Measurements from ENCODE around the gene SCIN. TPM values are rescaled to one million over a fixed set of nuclear protein-coding genes. Genes with fewer than 3 reads are reported as not detected.
A peak's percentile ranks its signal among the peaks of the same experiment; 100 is the strongest.
"Not testable (repeated sequence)": the region's sequence is repeated elsewhere in the genome, so short reads cannot be mapped to it uniquely, and the experiment has no call there.

SCIN gene
- polyA plus RNA-seq (ENCODE audit: insufficient read length in 3 of 3), result 100 to 1,000 TPM in 2 of 3 donors, 10 to 100 TPM in 1; 79.1 to 144 (median 116) TPM
- long read RNA-seq, donor 1, full-length matches to known transcripts, result 31 of 31 reads
- long read RNA-seq, donor 1, partial matches to known transcripts, result 0 of 31 reads
- long read RNA-seq, donor 1, other reads (novel, unspliced or antisense), result 0 of 31 reads
- long read RNA-seq, donor 2, full-length matches to known transcripts, result 21 of 21 reads
- long read RNA-seq, donor 2, partial matches to known transcripts, result 0 of 21 reads
- long read RNA-seq, donor 2, other reads (novel, unspliced or antisense), result 0 of 21 reads
- long read RNA-seq, donor 3, full-length matches to known transcripts, result 30 of 30 reads
- long read RNA-seq, donor 3, partial matches to known transcripts, result 0 of 30 reads
- long read RNA-seq, donor 3, other reads (novel, unspliced or antisense), result 0 of 30 reads
- long read RNA-seq, donor 4, full-length matches to known transcripts, result 31 of 47 reads
- long read RNA-seq, donor 4, partial matches to known transcripts, result 16 of 47 reads
- long read RNA-seq, donor 4, other reads (novel, unspliced or antisense), result 0 of 47 reads
- long read RNA-seq, donor 5, full-length matches to known transcripts, result 17 of 17 reads
- long read RNA-seq, donor 5, partial matches to known transcripts, result 0 of 17 reads
- long read RNA-seq, donor 5, other reads (novel, unspliced or antisense), result 0 of 17 reads
- long read RNA-seq, donor 6, full-length matches to known transcripts, result 27 of 32 reads
- long read RNA-seq, donor 6, partial matches to known transcripts, result 5 of 32 reads
- long read RNA-seq, donor 6, other reads (novel, unspliced or antisense), result 0 of 32 reads
- long read RNA-seq, donor 7, full-length matches to known transcripts, result 35 of 56 reads
- long read RNA-seq, donor 7, partial matches to known transcripts, result 21 of 56 reads
- long read RNA-seq, donor 7, other reads (novel, unspliced or antisense), result 0 of 56 reads
- long read RNA-seq, donor 8, full-length matches to known transcripts, result 2 of 2 reads
- long read RNA-seq, donor 8, partial matches to known transcripts, result 0 of 2 reads
- long read RNA-seq, donor 8, other reads (novel, unspliced or antisense), result 0 of 2 reads
- long read RNA-seq, donor 9, full-length matches to known transcripts, result 23 of 23 reads
- long read RNA-seq, donor 9, partial matches to known transcripts, result 0 of 23 reads
- long read RNA-seq, donor 9, other reads (novel, unspliced or antisense), result 0 of 23 reads
- long read RNA-seq, donor 10, full-length matches to known transcripts, result 26 of 26 reads
- long read RNA-seq, donor 10, partial matches to known transcripts, result 0 of 26 reads
- long read RNA-seq, donor 10, other reads (novel, unspliced or antisense), result 0 of 26 reads
- long read RNA-seq, donor 11, full-length matches to known transcripts, result 29 of 29 reads
- long read RNA-seq, donor 11, partial matches to known transcripts, result 0 of 29 reads
- long read RNA-seq, donor 11, other reads (novel, unspliced or antisense), result 0 of 29 reads
- long read RNA-seq, donor 12, full-length matches to known transcripts, result 45 of 94 reads
- long read RNA-seq, donor 12, partial matches to known transcripts, result 49 of 94 reads
- long read RNA-seq, donor 12, other reads (novel, unspliced or antisense), result 0 of 94 reads
- long read RNA-seq, donor 13, full-length matches to known transcripts, result 13 of 42 reads
- long read RNA-seq, donor 13, partial matches to known transcripts, result 29 of 42 reads
- long read RNA-seq, donor 13, other reads (novel, unspliced or antisense), result 0 of 42 reads
- long read RNA-seq, donor 14, full-length matches to known transcripts, result 33 of 45 reads
- long read RNA-seq, donor 14, partial matches to known transcripts, result 7 of 45 reads
- long read RNA-seq, donor 14, other reads (novel, unspliced or antisense), result 5 of 45 reads
- long read RNA-seq, donor 15, full-length matches to known transcripts, result 22 of 22 reads
- long read RNA-seq, donor 15, partial matches to known transcripts, result 0 of 22 reads
- long read RNA-seq, donor 15, other reads (novel, unspliced or antisense), result 0 of 22 reads
- long read RNA-seq, donor 16, full-length matches to known transcripts, result 23 of 56 reads
- long read RNA-seq, donor 16, partial matches to known transcripts, result 33 of 56 reads
- long read RNA-seq, donor 16, other reads (novel, unspliced or antisense), result 0 of 56 reads

DNA sequence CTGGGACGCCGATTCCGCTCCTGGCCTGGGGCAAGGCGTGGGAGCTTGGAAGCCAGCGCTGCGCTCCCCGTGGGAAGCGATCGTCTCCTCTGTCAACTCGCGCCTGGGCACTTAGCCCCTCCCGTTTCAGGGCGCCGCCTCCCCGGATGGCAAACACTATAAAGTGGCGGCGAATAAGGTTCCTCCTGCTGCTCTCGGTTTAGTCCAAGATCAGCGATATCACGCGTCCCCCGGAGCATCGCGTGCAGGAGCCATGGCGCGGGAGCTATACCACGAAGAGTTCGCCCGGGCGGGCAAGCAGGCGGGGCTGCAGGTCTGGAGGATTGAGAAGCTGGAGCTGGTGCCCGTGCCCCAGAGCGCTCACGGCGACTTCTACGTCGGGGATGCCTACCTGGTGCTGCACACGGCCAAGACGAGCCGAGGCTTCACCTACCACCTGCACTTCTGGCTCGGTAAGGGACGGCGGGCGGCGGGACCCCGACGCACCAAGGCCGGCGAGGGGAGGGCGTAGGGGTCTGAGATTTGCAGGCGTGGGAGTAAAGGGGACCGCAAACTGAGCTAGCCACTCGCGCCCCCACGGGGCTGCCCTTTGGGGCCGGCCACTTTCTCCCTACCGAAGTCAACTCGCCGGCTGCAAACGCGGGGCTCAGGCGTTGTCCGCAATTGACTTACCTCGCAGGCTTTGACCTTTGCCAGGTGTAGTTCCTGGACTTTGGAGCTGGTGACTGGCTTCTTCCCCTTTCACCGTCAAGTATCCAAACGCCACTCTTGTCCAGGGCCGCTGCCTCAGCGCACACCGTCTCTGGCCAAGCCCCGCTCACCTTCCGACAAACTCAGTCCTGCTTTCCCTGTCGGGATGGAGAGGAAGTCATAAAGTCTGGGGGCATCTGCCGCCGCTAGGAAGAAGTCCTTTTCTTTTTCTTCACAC lies at the start of gene SCIN:
Gene SCIN, plus strand, starts transcription at position 187 of the 928 bp plus-strand sequence. Its CDS starts 67 bp downstream, at position 254.
- DNase-seq, result no peak

DNA sequence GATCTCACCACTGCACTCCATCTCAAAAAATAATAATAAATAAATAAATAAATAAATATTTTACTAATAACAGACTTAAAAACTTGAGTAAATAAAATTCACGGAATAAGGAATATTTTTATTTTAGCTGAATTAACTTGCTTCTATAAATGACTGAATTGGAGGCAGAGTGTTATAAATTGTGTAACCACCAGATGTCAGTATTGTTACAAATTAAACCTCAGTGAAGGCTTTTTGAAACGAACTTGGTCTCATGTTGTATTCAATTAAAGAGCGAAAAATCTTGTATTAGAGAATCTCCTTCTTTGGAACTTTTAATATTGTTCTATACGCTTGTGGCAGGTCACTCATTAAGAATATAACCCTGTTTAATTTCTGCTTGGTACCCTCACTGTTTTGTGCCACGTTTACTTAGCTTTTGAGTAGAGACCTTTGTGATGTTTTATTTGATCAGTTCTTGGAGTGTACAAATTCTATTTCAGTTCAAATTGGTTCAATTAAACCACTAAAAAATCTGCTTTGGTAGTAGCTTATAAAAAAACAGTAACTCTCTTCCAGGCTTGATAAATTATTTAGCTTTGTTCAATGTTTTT lies 45.6 kb upstream of the SCIN start:
- DNase-seq, result peak; percentile 48

DNA sequence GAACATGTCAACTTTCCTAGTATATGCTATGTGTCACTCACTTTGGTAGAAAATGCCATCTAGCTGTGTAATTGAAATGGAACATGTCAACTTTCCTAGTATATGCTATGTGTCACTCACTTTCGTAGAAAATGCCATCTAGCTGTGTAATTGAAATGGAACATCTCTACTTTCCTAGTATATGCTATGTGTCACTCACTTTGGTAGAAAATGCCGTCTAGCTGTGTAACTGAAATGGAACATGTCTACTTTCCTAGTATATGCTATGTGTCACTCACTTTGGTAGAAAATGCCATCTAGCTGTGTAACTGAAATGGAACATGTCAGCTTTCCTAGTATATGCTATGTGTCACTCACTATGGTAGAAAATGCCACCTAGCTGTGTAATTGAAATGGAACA lies 43.8 kb upstream of the SCIN start:
- DNase-seq, result not testable (repeated sequence)

DNA sequence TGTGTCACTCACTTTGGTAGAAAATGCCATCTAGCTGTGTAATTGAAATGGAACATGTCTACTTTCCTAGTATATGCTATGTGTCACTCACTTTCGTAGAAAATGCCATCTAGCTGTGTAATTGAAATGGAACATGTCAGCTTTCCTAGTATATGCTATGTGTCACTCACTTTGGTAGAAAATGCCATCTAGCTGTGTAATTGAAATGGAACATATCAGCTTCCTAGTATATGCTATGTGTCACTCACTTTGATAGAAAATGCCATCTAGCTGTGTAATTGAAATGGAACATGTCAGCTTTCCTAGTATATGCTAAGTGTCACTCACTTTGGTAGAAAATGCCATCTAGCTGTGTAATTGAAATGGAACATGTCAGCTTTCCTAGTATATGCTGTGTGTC lies 42.9 kb upstream of the SCIN start:
- not testable (repeated sequence) for DNase-seq

DNA sequence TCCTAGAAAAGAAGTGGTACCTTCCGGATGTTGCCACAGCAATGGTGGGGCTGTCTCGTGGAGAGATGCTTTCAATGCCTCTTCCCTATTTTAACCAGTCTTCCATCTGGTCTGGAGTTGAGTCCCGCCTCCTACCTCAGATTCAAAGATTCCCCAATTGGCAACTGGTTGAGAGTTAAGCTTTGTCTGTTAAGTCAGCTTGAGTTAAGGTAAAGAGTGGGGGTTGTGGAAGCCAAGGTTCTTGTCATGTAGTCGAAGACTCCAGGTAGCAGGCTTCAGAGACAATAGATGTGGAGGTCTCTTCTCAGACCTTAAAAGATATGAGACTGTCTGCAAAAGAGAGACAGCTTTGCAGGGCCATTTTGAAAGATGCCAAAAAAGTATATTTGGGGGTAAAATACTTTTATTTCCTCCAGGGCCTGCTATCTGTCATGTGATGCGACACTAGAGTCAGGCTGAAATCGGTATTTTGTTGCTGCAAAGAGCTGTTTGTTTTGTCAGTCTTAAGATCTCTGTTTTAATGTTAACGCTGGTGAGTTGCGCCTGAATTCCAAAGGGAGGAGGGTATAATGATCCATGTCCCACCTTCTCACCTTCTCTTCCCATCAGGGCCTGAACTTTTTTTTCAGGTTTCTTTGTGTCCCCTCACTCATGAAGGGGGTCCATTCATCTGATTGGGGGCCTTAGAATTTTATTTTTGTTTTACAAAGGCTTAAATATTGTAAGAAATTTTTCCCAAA lies 40.4 kb upstream of the SCIN start:
- no peak for DNase-seq

DNA sequence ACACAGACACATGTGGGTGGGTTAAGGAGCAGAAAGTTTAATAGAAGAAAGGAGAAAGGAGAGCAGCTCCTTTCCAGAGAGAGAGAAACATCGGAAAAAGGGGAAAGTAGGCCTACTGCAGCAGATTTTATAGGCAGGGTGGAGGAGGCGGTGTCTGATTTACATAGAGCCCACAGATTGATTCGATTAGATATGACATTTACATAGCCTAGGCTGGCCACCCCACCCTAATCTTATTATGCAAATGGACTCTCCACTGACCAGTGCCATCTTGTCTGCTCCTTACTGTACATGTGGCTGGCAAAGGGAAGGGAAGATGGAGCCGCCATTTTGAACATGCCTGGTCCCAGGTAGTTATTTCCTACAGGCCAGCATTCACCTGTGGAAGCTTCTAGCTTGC lies 38.7 kb upstream of the SCIN start:
- DNase-seq, result no peak

DNA sequence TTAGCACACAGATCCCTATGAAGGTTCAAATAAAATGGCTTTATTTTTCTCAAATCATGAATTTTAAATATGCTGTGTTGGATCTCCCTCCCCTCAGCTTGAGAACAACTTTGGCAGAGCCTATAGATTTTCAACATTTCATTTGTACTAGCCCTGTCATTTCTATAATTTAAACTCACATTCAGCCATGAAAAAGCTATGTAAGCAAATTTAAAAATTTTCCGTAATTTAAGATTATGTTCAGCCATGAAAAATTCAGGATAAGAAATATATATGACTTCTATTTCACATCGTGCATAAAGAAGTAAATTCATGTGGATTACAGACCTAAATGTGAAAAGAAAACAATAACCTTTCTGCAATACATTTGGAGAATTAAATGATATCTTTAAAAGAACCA lies 36.5 kb upstream of the SCIN start:
- DNase-seq, result no peak

DNA sequence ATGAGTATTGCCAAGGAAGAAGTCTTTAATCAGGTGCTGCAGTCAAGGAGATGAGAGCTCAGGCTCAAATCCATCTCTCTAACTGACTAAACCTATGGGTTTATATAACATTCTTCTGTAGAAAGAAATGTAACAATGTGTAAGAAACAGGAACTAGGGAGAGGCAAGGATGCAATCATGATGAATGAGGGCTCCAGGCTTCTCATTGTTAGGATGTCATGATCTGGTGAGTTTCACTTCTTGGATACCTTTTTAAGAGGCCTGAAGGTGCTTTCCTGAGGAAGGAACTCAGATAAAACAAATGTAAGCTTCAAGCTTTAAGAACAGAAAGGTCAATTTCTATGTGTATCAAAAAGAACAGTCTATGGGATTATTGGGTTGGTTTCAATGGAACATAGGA lies 30.8 kb upstream of the SCIN start:
- DNase-seq, result no peak

DNA sequence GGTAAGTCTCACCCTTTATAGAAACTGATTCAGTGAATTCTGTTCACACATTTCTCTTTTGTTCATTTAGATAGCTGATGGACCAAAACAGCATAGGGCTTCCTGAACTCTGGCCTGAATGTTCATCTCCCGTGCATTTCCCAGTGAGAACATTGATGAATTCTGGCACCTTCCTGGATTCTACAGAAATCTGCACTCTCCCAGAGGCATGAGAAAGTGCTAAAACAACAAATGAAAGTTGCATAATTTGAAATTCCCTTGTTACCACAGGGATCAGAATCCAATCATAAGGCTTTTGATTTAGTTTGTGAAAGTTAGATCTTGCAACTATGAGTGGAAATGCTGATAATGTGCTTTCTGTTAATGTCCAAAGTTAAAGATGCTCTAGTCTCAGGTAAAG lies 29.7 kb upstream of the SCIN start:
- DNase-seq, result no peak

DNA sequence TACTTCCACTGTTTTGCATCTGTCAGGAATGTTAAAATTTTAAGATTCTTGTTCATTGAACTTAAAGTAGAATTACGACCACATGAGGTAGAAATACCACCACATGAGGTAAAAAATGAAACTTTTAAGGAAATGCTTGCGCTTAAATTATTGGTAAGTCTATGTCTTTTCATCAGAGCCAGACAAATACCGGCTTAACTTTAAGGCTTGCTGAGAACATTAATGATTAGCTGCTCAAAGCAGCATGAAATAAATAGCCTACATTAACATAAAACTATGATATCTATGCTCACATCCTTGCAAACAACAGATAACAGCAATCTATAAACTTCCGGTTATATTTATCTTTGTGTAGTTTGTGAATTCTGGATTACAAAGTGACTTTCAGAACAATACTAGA lies 26.9 kb upstream of the SCIN start:
- DNase-seq, result no peak

DNA sequence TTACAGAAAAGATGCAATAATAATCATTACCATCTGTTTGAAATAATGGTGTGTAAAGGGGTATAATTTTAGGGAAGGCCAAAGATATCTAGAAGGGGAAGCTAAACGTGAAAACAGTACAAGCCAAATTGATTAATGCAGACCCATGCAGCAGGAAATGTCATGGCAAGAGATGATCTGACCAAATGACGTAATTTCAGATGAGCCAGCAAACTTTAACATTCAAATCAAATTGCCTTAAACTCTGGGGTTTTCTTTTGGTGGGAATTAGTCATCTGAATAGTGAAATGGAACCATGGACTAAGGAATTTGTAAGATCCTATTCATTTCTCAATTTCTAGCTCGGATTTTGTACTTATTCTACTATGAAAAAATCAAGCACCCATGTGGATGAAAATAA lies 21.4 kb upstream of the SCIN start:
- no peak for DNase-seq

DNA sequence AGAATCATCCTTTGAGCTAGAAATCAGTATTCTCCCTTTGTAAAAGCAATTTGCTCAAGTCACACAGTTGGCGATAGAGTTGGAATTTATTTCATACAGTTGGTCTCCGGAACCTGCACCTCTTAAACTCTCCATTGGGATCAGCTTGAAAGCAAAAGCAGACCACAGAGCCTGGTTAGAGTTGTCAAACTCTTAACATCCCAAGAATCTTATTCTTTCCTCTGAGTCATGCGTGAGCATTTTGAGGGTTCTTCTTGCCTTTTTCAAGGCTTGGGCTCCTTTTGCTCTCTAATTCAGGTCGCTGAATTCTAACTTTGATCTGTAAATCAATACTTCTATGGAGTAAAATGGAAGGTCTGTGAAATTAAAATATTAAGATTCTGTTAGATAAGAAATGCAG lies 19.6 kb upstream of the SCIN start:
- no peak for DNase-seq

DNA sequence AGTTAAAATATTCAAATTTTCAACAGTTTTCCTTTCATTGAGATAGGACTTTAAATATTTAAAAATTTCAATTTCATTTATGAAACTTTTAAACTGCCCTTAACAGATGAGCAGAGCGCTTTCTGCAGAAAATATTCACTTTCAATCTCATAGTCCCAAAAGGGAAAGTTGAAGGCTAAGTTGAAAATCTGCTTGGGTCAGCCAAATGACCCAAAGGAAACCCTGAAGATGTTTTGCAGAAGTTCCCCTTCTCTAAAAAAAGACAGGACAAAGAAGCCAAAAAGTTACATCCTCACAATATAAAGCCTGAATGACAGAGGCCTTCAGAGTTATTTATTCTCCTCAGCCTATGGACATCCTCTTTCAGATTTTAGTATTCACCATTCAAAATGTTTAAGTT lies 17.6 kb upstream of the SCIN start:
- DNase-seq, result no peak

DNA sequence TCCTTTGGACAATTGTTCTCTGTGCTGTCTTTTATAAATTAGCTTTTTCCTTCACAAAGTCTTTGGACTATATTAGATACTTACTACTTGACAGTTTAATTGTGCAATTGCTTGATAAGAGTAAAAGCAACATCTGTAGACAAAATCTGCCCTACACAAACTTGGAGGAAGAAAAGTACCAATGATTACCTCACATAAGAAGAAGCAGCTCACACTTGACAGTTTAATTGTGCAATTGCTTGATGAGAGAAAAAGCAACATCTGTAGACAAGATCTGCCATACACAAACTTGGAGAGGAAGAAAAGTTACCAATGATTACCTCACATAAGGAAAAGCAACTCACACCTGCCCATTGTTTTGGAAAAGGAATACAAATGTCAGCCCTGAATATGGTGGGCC lies 17.1 kb upstream of the SCIN start:
- DNase-seq, result no peak

DNA sequence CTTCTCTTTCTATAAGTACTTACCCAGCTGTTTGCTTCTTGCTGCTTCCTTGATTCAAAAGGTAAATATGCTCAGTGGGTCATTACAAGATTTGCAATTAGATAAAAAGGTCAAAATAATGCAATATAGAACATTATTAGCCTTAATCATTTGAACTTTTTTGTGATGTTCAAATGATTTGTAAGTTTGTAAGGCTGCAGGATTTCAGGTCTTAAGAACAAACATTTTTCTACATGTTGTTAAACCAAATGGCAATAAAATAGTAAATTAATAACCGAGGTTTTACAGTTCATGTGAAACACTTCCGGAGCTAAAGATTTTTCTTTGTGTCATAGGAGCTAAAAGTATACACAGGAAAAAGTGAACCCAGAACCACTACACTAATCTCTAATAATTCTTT lies 16.2 kb upstream of the SCIN start:
- no peak for DNase-seq

DNA sequence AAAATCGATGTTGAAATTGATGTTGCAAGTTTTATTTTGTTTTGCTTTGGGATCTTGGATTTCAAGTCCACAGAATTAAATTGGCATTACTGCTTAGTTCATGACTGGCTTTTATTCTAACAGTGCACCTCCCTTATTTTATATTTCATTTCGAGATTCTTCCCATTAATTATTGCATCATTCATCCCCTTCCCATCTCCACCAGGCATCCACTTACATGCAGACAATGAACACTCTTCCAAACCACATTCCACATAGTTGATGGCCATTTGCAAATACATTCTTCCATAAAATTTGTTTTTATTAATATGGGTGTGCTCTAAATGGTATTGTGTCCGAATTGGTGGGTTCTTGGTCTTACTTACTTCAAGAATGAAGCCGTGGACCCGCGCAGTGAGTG lies 15.6 kb upstream of the SCIN start:
- DNase-seq, result no peak

DNA sequence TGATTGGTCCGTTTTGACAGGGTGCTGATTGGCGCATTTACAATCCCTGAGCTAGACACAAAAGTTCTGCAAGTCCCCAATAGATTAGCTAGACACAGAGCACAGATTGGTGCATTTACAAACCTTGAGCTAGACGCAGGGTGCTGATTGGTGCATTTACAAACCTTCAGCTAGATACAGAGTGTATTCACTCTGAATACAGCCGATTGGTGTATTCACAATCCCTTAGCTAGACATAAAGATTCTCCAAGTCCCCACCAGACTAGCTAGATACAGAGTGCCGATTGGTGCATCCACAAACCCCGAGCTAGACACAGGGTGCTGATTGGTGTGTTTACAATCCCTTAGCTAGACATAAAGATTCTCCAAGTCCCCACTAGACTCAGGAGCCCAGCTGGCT lies 14.8 kb upstream of the SCIN start:
- DNase-seq, result not testable (repeated sequence)
